Natural killer cell (primary cell): Measurements from ENCODE around the gene STK32B. TPM values are rescaled to one million over a fixed set of nuclear protein-coding genes. Genes with fewer than 3 reads are reported as not detected.

ENCODE experiments used
- ATAC-seq, 3 donors: fragments of 150-1000 bp in 2 of 3; fragments of 200-7000 bp in 1 of 3; cut with Tn5 transposase; 1 replicate in 1 of 3; 2 replicates in 2 of 3; pipeline ENCODE4 v1.10.0; 2021; ENCODE audit warnings: mild to moderate bottlenecking in 2 of 3, moderate library complexity in 2 of 3
- DNase-seq, 2 donors: peaks; one replicate each; pipeline versions ENCODE4 v3.0.0 to v3.0.0-alpha.2; 2013 to 2021; ENCODE audit warnings: mixed read lengths in 1 of 2
- H3K27ac ChIP-seq: one replicate; pipeline ENCODE4 v1.5.1; 2013; ENCODE audit warnings: mild to moderate bottlenecking, low read length
- H3K27me3 ChIP-seq: one replicate; pipeline ENCODE4 v1.6.1; 2013; ENCODE audit warnings: low read length; ENCODE audit not compliant: control insufficient read depth, insufficient read depth
- H3K36me3 ChIP-seq: one replicate; pipeline ENCODE4 v1.6.1; 2013; ENCODE audit warnings: low read length; ENCODE audit not compliant: control insufficient read depth, insufficient read depth
- H3K4me1 ChIP-seq: one replicate; pipeline ENCODE4 v1.6.1; 2013; ENCODE audit warnings: low read length; ENCODE audit not compliant: control insufficient read depth, insufficient read depth
- H3K4me3 ChIP-seq: one replicate; pipeline ENCODE4 v1.5.1; 2013; ENCODE audit warnings: low read length
- H3K9me3 ChIP-seq: one replicate; pipeline ENCODE4 v1.6.1; 2013; ENCODE audit warnings: low read length; ENCODE audit not compliant: control insufficient read depth, insufficient read depth
- H3K27ac Mint-ChIP-seq, 2 donors: one replicate each; pipeline ENCODE4 v1.8.0; 2022; ENCODE audit warnings: mild to moderate bottlenecking in 2 of 2, mixed read lengths in 2 of 2, moderate library complexity in 1 of 2
- H3K27me3 Mint-ChIP-seq, 2 donors: one replicate each; pipeline ENCODE4 v1.8.0; 2022; ENCODE audit warnings: low read depth in 2 of 2, mixed read lengths in 2 of 2
- H3K36me3 Mint-ChIP-seq: one replicate; pipeline ENCODE4 v1.8.0; 2022; ENCODE audit warnings: mixed read lengths
- H3K4me1 Mint-ChIP-seq, 2 donors: one replicate each; pipeline ENCODE4 v1.8.0; 2022; ENCODE audit warnings: mixed read lengths in 2 of 2
- H3K4me3 Mint-ChIP-seq: one replicate; pipeline ENCODE4 v1.8.0; 2022; ENCODE audit warnings: mild to moderate bottlenecking, moderate library complexity, mixed read lengths
- H3K9me3 Mint-ChIP-seq, 2 donors: one replicate each; pipeline ENCODE4 v1.8.0; 2022; ENCODE audit warnings: mixed read lengths in 2 of 2
- WGBS: methylation state at CpG from one replicate; pipeline ENCODE4 v1.1.7; 2013; ENCODE audit warnings: missing lambda C conversion rate; ENCODE audit not compliant: insufficient coverage; 5-methylcytosine and 5-hydroxymethylcytosine counted together
- intact Hi-C: fragments of 100-400 bp; cut with micrococcal nuclease; formaldehyde crosslinking; loops from one replicate; pipeline ENCODE4 v1.14.2; 2022
- total RNA-seq, 4 donors: library from RNA; stranded (reverse); fragments of 120-200 nt in 1 of 4; gene quantifications; one replicate each; pipeline versions ENCODE4 v1.2.3 to v1.2.4, GENCODE V29; 2013 to 2022
- TF ChIP-seq, protein P1 (sequence below): fragments of 200-600 bp; IDR thresholded peaks from one replicate; pipeline ENCODE4 v1.8.0; 2022; ENCODE audit warnings: antibody characterized with exemption

STK32B gene
- total RNA-seq, 3 donors from 2014 or later (not counting 1 experiment from before 2014, with no cell fraction given): 0.32 to 0.33 TPM; not detected in 1

DNA sequence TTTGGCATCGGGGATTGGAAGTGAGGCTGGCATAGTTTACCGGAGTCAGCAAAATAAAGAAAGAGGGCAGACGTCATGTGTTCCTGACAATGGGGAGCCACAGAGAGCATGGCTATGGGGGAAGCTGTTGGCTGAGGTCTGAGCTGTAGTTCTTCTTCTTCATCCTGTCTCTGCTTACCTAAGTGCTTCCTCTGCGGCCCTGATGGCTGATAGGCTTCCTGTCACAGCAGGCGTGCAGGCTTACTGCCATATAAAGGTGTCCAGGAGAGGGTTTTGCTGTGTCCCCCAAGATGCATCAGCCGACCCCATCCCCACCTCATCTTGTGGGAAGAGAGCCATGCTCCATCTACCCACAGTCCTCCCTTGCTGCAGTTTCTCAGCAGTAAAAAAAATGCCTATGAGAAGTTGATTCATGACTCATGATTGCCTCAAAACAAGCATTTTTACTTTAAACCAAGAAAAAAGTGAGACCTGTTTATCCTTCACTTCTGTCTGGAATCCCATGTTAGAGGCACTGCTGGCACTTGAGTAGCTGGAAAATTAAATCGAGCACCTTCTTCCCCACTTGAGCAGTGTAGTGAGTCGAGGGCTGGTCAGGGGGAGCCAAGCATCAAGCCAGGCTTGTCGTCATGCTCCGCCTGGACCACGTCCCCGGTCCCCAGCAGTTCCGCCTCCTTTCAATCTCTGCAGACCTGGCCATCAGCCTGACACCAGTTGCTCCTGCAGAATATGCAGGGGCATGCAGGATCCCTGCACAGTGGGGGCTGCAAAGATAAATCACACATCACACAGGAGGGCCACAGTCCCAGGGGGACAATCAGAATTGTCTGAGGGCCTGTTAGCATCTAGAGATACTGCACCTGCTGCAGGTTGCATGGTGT, 419.3 kb downstream of the STK32B start:
- Mint-ChIP-seq H3K4me1 (no peaks in the 10 kb centered on the region), H3K9me3 (no peaks in the 10 kb centered on the region), H3K27ac (no peak overlapping the region), H3K36me3 (no peaks in the 10 kb centered on the region), H3K27me3 (no peaks in the 10 kb centered on the region), H3K4me3 (no peak overlapping the region)
- intact Hi-C loops: no loop called here
- H3K4me3 ChIP-seq: no peak overlapping the region
- H3K27me3 ChIP-seq: no peaks in the 10 kb centered on the region
- TF ChIP-seq, protein P1, sequence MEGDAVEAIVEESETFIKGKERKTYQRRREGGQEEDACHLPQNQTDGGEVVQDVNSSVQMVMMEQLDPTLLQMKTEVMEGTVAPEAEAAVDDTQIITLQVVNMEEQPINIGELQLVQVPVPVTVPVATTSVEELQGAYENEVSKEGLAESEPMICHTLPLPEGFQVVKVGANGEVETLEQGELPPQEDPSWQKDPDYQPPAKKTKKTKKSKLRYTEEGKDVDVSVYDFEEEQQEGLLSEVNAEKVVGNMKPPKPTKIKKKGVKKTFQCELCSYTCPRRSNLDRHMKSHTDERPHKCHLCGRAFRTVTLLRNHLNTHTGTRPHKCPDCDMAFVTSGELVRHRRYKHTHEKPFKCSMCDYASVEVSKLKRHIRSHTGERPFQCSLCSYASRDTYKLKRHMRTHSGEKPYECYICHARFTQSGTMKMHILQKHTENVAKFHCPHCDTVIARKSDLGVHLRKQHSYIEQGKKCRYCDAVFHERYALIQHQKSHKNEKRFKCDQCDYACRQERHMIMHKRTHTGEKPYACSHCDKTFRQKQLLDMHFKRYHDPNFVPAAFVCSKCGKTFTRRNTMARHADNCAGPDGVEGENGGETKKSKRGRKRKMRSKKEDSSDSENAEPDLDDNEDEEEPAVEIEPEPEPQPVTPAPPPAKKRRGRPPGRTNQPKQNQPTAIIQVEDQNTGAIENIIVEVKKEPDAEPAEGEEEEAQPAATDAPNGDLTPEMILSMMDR: no peak
- H3K4me1 ChIP-seq: no peaks in the 10 kb centered on the region
- no peak overlapping the region for H3K27ac ChIP-seq
- no peaks in the 10 kb centered on the region for H3K9me3 ChIP-seq
- ATAC-seq: no peak
- WGBS: 80% methylated on average over 13 of the region's 13 CpGs
- DNase-seq: no peak
- H3K36me3 ChIP-seq: no peaks in the 10 kb centered on the region

DNA sequence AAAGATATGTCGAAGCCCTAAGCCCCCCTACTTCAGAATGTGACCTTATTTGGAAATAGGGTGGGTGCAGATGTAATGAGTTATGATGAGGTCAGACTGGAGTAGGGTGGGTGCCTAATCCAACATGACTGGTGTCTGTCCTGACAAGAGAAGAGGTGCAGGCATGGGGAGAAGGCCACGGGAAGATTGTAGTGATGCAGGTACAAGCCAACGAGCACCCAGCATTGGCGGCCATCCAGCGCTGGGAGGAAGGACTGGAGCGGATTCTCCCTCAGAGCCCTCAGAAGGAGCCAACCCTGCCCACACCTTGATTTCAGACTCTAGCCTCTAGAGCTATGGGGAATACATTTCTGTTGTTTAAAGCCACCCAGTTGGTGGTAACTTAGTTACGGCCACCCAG, 419.9 kb downstream of the STK32B start:
- Mint-ChIP-seq H3K36me3 (no peaks in the 10 kb centered on the region), H3K27me3 (no peaks in the 10 kb centered on the region), H3K4me3 (no peak overlapping the region), H3K4me1 (no peaks in the 10 kb centered on the region), H3K27ac (no peak overlapping the region), H3K9me3 (no peaks in the 10 kb centered on the region)
- Histone ChIP-seq H3K27ac (no peak overlapping the region), H3K27me3 (no peaks in the 10 kb centered on the region), H3K4me1 (no peaks in the 10 kb centered on the region), H3K4me3 (no peak overlapping the region), H3K9me3 (no peaks in the 10 kb centered on the region), H3K36me3 (no peaks in the 10 kb centered on the region)
- intact Hi-C loops: no loop called here
- TF ChIP-seq, protein P1: no peak
- WGBS: 89% methylated on average over 6 of the region's 7 CpGs
- no peak for DNase-seq
- no peak for ATAC-seq

DNA sequence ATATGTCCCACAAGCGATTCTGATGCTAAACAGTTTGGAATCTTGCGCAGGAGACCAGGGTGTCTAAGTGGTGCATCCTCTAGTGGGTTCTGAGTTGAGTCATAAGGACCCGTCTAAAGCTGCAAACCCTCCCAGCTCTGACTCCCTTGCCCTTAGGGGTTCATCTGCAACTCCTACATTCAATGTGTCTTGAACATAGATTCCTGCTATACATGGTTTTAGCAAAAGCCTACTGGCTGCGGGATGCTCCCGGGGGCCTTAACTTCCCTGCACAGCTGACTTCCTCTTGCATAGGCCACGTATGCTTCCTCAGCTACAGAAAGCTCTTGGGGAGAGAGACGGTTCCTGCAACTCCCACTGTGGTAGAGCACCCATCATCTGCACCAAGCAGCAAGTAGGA, 420.4 kb downstream of the STK32B start:
- Histone ChIP-seq H3K36me3 (no peaks in the 10 kb centered on the region), H3K27me3 (no peaks in the 10 kb centered on the region), H3K4me3 (no peak overlapping the region), H3K9me3 (no peaks in the 10 kb centered on the region), H3K4me1 (no peaks in the 10 kb centered on the region), H3K27ac (no peak overlapping the region)
- H3K4me3 Mint-ChIP-seq: no peak overlapping the region
- no peaks in the 10 kb centered on the region for H3K36me3 Mint-ChIP-seq
- no peaks in the 10 kb centered on the region for H3K4me1 Mint-ChIP-seq
- no peaks in the 10 kb centered on the region for H3K27me3 Mint-ChIP-seq
- no peak overlapping the region for H3K27ac Mint-ChIP-seq
- intact Hi-C loops: no loop called here
- DNase-seq (no peak), ATAC-seq (no peak)
- TF ChIP-seq, protein P1: no peak
- no peaks in the 10 kb centered on the region for H3K9me3 Mint-ChIP-seq
- WGBS: 65% methylated on average over 7 of the region's 7 CpGs
